ENCODE results near the gene FIBCD1. TPM values are rescaled to one million over a fixed set of nuclear protein-coding genes. Genes with fewer than 3 reads are reported as not detected.

Gene FIBCD1
- total and polyA plus RNA-seq, 2 experiments from 2014 or later: 0.43 to 4.0 TPM

- no peak for DNase-seq (ENCODE audit: low read depth in 1 of 2, low spot score in 1 of 2)
- TF ChIP-seq CTCF (IDR thresholded peaks at IDR 0.05; ENCODE audit: low read depth, low read length): no peak
- Histone ChIP-seq H3K27ac (no peak overlapping the region), H3K9me3 (ENCODE audit: low read depth) (no peaks in the 10 kb centered on the region), H3K4me3 (no peak overlapping the region), H3K27me3 (no peaks in the 10 kb centered on the region), H3K4me1 (ENCODE audit: low read depth) (no peaks in the 10 kb centered on the region), H3K36me3 (no peaks in the 10 kb centered on the region)
These were observed 38.1 kb downstream of the FIBCD1 start for GRCh38 chr9:130900701-130901497.

GRCh38 chr9:130899051-130899748 is 39.8 kb downstream of the FIBCD1 start:
- Histone ChIP-seq H3K4me3 (no peak overlapping the region), H3K4me1 (ENCODE audit: low read depth) (no peaks in the 10 kb centered on the region), H3K36me3 (no peaks in the 10 kb centered on the region), H3K9me3 (ENCODE audit: low read depth) (no peaks in the 10 kb centered on the region), H3K27me3 (no peaks in the 10 kb centered on the region), H3K27ac (no peak overlapping the region)
- TF ChIP-seq CTCF (IDR thresholded peaks at IDR 0.05; ENCODE audit: low read depth, low read length): no peak
- DNase-seq (ENCODE audit: low read depth in 1 of 2, low spot score in 1 of 2): no peak

GRCh38 chr9:130898552-130898852 is 40.5 kb downstream of the FIBCD1 start:
- H3K27me3 ChIP-seq: no peaks in the 10 kb centered on the region

GRCh38 chr9:130897848-130898551 is 41.0 kb downstream of the FIBCD1 start:
- no peak overlapping the region for H3K27ac ChIP-seq
- no peak for DNase-seq (ENCODE audit: low read depth in 1 of 2, low spot score in 1 of 2)
- no peaks in the 10 kb centered on the region for H3K4me1 ChIP-seq (ENCODE audit: low read depth)
- H3K4me3 ChIP-seq: no peak overlapping the region
- H3K27me3 ChIP-seq: no peaks in the 10 kb centered on the region
- H3K9me3 ChIP-seq (ENCODE audit: low read depth): no peaks in the 10 kb centered on the region
- peaks cover 2% of the 10 kb centered on the region for H3K36me3 ChIP-seq
- TF ChIP-seq CTCF (IDR thresholded peaks at IDR 0.05; ENCODE audit: low read depth, low read length): no peak

More at GRCh38 chr9:130898552-130898852, 40.5 kb downstream of the FIBCD1 start:
- no peak overlapping the region for H3K27ac ChIP-seq
- no peak overlapping the region for H3K4me3 ChIP-seq
- H3K9me3 ChIP-seq (ENCODE audit: low read depth): no peaks in the 10 kb centered on the region
- DNase-seq (ENCODE audit: low read depth in 1 of 2, low spot score in 1 of 2): no peak
- H3K4me1 ChIP-seq (ENCODE audit: low read depth): no peaks in the 10 kb centered on the region
- no peak for TF ChIP-seq CTCF (IDR thresholded peaks at IDR 0.05; ENCODE audit: low read depth, low read length)
- H3K36me3 ChIP-seq: no peaks in the 10 kb centered on the region

GRCh38 chr9:130897105-130897751 is 41.8 kb downstream of the FIBCD1 start:
- Histone ChIP-seq H3K36me3 (peaks cover 2% of the 10 kb centered on the region), H3K27me3 (no peaks in the 10 kb centered on the region), H3K4me3 (no peak overlapping the region), H3K4me1 (ENCODE audit: low read depth) (no peaks in the 10 kb centered on the region), H3K27ac (no peak overlapping the region), H3K9me3 (ENCODE audit: low read depth) (no peaks in the 10 kb centered on the region)
- no peak for TF ChIP-seq CTCF (IDR thresholded peaks at IDR 0.05; ENCODE audit: low read depth, low read length)
- no peak for DNase-seq (ENCODE audit: low read depth in 1 of 2, low spot score in 1 of 2)
